Measurements from ENCODE around the gene PPT2.

The PPT2 gene

GRCh38 chr6:32167154-32167760 lies 13.3 kb downstream of the PPT2 start:
- no peak for ATAC-seq (ENCODE audit: low read depth)
- H3K36me3 ChIP-seq (ENCODE audit: low read depth): peaks cover 44% of the 10 kb centered on the region
- H3K4me1 ChIP-seq (ENCODE audit: insufficient read depth, poor library complexity, severe bottlenecking): no peaks in the 10 kb centered on the region
- H3K27me3 ChIP-seq (ENCODE audit: insufficient read depth, poor library complexity, severe bottlenecking): no peaks in the 10 kb centered on the region
- DNase-seq (ENCODE audit: low spot score): no peak
- H3K9me3 ChIP-seq (ENCODE audit: severe bottlenecking): no peaks in the 10 kb centered on the region
- H3K4me3 ChIP-seq (ENCODE audit: severe bottlenecking): no peak overlapping the region
- H3K27ac ChIP-seq (ENCODE audit: poor library complexity, severe bottlenecking): no peak overlapping the region
- TF ChIP-seq CTCF (IDR thresholded peaks at IDR 0.05; ENCODE audit: poor library complexity, severe bottlenecking): no peak

GRCh38 chr6:32167761-32168262 lies 13.9 kb downstream of the PPT2 start:
- Histone ChIP-seq H3K36me3 (ENCODE audit: low read depth) (peaks cover 44% of the 10 kb centered on the region), H3K27ac (ENCODE audit: poor library complexity, severe bottlenecking) (no peak overlapping the region), H3K27me3 (ENCODE audit: insufficient read depth, poor library complexity, severe bottlenecking) (no peaks in the 10 kb centered on the region), H3K4me3 (ENCODE audit: severe bottlenecking) (no peak overlapping the region), H3K9me3 (ENCODE audit: severe bottlenecking) (no peaks in the 10 kb centered on the region), H3K4me1 (ENCODE audit: insufficient read depth, poor library complexity, severe bottlenecking) (no peaks in the 10 kb centered on the region)
- TF ChIP-seq CTCF (IDR thresholded peaks at IDR 0.05; ENCODE audit: poor library complexity, severe bottlenecking): no peak
- no peak for ATAC-seq (ENCODE audit: low read depth)
- no peak for DNase-seq (ENCODE audit: low spot score)

GRCh38 chr6:32168350-32168749 lies 14.4 kb downstream of the PPT2 start:
- Histone ChIP-seq H3K4me1 (ENCODE audit: insufficient read depth, poor library complexity, severe bottlenecking) (no peaks in the 10 kb centered on the region), H3K27me3 (ENCODE audit: insufficient read depth, poor library complexity, severe bottlenecking) (no peaks in the 10 kb centered on the region), H3K4me3 (ENCODE audit: severe bottlenecking) (no peak overlapping the region), H3K36me3 (ENCODE audit: low read depth) (peaks cover 43% of the 10 kb centered on the region), H3K9me3 (ENCODE audit: severe bottlenecking) (no peaks in the 10 kb centered on the region), H3K27ac (ENCODE audit: poor library complexity, severe bottlenecking) (no peak overlapping the region)
- ATAC-seq (ENCODE audit: low read depth) (no peak), DNase-seq (ENCODE audit: low spot score) (no peak)
- TF ChIP-seq CTCF (IDR thresholded peaks at IDR 0.05; ENCODE audit: poor library complexity, severe bottlenecking): no peak

GRCh38 chr6:32168807-32169591 lies 15.1 kb downstream of the PPT2 start:
- peaks cover 40% of the 10 kb centered on the region for H3K36me3 ChIP-seq (ENCODE audit: low read depth)
- DNase-seq (ENCODE audit: low spot score): no peak
- TF ChIP-seq CTCF (IDR thresholded peaks at IDR 0.05; ENCODE audit: poor library complexity, severe bottlenecking): no peak
- ATAC-seq (ENCODE audit: low read depth): peak; percentile 20; the same call in 2 of the 3 replicates
- no peak overlapping the region for H3K27ac ChIP-seq (ENCODE audit: poor library complexity, severe bottlenecking)
- H3K9me3 ChIP-seq (ENCODE audit: severe bottlenecking): no peaks in the 10 kb centered on the region
- H3K4me1 ChIP-seq (ENCODE audit: insufficient read depth, poor library complexity, severe bottlenecking): no peaks in the 10 kb centered on the region
- no peaks in the 10 kb centered on the region for H3K27me3 ChIP-seq (ENCODE audit: insufficient read depth, poor library complexity, severe bottlenecking)
- H3K4me3 ChIP-seq (ENCODE audit: severe bottlenecking): no peak overlapping the region

- DNase-seq (ENCODE audit: low spot score) (no peak), ATAC-seq (ENCODE audit: low read depth) (no peak)
- TF ChIP-seq CTCF (IDR thresholded peaks at IDR 0.05; ENCODE audit: poor library complexity, severe bottlenecking): no peak
Measured at GRCh38 chr6:32170294-32170693, 16.4 kb downstream of the PPT2 start.

More at GRCh38 chr6:32170294-32170693, 16.4 kb downstream of the PPT2 start:
- H3K27me3 ChIP-seq (ENCODE audit: insufficient read depth, poor library complexity, severe bottlenecking): no peaks in the 10 kb centered on the region
- no peak overlapping the region for H3K27ac ChIP-seq (ENCODE audit: poor library complexity, severe bottlenecking)
- H3K36me3 ChIP-seq (ENCODE audit: low read depth): peaks cover 40% of the 10 kb centered on the region
- no peak overlapping the region for H3K4me3 ChIP-seq (ENCODE audit: severe bottlenecking)
- H3K9me3 ChIP-seq (ENCODE audit: severe bottlenecking): no peaks in the 10 kb centered on the region
- H3K4me1 ChIP-seq (ENCODE audit: insufficient read depth, poor library complexity, severe bottlenecking): no peaks in the 10 kb centered on the region

Measured in RWPE2 (cell line).